GM18520 (cell line): Measurements from ENCODE around the gene MLX.
A peak's percentile ranks its signal among the peaks of the same experiment; 100 is the strongest.
"Not testable (repeated sequence)": the region's sequence is repeated elsewhere in the genome, so short reads cannot be mapped to it uniquely, and the experiment has no call there.

Experiments used
- ATAC-seq: cut with Tn5 transposase; IDR thresholded peaks from one replicate; pipeline ENCODE4 v1.9.1; 2021; ENCODE audit not compliant: unreplicated experiment

Gene MLX

DNA sequence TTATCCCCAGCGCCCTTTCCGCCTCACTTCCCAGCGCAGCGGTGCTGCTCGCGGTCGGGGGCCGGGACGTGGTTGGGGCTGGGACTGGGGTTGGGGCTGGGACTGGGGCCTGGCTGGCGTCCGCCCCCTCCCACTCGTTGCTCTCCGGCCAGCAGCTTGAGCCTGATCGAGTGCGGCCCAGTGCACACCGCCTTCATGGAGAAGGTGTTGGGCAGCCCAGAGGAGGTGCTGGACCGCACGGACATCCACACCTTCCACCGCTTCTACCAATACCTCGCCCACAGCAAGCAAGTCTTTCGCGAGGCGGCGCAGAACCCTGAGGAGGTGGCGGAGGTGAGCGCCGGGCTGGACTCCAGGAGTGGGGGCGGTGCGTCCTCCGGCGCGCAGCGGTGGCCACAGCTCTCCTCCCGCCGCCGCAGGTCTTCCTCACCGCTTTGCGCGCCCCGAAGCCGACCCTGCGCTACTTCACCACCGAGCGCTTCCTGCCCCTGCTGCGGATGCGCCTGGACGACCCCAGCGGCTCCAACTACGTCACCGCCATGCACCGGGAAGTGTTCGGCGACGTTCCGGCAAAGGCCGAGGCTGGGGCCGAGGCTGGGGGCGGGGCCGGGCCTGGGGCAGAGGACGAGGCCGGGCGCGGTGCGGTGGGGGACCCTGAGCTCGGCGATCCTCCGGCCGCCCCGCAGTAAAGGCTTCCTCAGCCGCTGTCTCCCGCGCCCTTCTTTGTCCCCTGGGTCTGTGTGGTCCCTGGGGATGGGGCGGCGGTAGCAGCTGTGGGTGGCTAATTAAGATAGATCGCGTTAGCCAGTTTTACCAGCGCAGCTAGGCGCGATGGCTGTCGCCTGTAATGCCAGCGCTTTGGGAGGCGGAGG, 12.4 kb upstream of the MLX start:
- ATAC-seq = peak; percentile 50

- ATAC-seq = no peak
Measured at GRCh38 chr17:42555122-42555622, 11.7 kb upstream of the MLX start.

DNA sequence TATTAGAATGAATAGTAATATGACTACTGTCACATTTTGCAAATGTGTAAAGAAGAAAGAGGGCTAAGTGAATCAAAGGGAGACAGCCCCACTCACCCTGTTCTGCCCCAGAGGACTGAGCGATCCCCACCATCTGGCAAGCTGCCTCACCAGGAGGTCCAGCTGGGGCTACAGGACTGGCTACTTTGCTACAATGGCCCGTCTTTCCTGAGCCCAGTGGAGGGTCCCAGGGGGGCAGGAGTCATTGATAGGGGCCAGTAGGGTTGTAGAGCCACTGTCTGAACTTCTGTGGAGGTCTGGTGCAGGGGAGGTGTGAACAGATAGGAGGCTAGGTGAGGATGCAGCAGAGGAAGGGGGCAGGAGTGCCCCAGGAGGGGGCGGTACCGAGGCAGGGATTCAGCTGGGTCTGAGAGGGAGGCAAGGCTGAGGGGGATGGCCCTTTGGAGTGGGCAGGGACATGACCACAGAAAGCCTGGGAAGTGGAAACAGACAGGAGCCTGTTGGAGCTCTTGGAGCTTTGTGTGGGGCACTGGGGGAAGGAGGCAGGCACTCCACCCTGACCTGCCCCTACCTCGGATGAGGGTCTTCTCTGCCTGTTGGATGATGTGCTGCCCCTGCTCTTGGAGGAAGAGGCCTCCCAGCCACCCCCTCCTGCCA, 10.8 kb upstream of the MLX start:
- ATAC-seq = not testable (repeated sequence)

DNA sequence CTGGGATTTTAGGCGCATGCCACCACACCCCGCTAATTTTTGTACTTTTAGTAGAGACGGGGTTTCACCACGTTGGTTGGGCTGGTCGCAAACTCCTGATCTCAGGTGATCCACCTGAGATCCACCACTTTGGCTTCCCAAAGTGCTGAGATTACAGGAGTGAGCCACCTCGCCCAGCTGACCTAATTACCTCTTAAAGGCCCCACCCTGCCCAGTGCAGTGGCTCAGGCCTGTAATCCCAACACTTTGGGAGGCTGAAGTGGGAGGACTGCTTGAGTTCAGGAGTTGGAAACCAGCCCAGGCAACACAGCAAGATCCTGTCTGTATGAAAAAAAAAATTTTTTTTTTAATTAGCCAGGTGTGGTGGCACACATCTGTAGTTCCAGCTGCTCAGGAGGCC, 7.8 kb upstream of the MLX start:
- ATAC-seq = no peak

- ATAC-seq = no peak
Measured at GRCh38 chr17:42560246-42560645, 6.7 kb upstream of the MLX start.

DNA sequence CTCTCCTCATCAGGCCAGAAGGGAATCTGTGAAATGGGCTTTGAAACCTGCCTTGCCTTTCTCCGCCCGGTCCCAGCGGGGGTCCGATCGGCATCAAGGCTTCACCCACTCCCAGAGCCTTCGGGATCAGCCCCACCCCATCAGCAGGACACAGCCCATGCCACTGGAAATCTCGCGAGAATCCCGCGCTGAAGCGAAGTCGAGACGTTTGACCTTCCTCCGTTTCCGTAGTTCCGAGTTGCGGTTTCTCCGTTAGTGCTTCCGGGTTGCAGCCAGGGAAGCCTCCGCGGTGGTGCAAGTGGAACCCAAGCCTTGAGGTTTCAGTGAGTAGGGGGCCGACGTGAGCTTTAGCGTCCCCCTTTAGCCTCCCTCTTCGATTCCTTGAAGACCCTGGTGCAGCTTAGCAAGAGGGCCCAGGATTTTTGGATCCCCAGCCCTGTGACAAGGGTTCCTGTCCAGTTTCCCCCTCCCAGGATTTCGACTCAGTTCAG, 5.0 kb upstream of the MLX start, which contains the start of gene COASY:
Gene COASY (plus strand): TSS at position 252 of the 491 bp plus-strand sequence. CDS start 475 bp downstream, outside the sequence.
- ATAC-seq = peak; percentile 50

- no peak for ATAC-seq
Measured at GRCh38 chr17:42562388-42563142, 4.3 kb upstream of the MLX start.

GRCh38 chr17:42563143-42563509, 3.8 kb upstream of the MLX start:
- ATAC-seq = no peak

DNA sequence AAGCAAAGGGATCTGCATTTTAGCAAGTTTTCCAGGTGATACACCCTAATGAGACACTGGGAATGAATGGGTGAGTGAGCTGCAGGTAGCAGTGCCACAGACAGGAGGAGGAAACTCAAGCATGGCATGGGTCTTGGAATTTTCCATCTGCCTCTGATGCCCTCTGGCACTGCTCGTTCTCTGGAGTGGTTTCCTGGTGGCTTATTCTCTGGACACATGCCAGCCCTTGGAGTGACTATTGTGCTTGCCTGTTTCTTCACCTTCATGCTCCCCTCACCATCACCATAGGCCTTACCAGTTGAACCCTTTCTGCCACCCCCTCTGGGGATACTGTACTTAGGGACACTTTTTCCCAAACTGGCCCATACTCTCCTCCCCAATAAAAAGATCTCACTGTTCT, 3.4 kb upstream of the MLX start:
- no peak for ATAC-seq

DNA sequence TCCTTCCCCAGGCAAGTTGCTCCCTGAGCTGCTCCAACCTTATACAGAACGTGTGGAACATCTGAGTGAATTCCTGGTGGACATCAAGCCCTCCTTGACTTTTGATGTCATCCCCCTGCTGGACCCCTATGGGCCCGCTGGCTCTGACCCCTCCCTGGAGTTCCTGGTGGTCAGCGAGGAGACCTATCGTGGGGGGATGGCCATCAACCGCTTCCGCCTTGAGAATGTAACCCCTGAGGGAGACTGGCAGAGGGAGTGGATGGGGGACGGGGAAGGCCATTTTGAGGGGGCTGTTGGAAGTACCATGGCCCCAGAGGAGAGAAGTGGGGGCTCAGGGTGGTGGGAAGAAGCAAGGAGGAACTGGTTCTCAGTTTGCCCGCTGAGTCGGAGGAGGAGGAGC, 3.0 kb upstream of the MLX start:
- no peak for ATAC-seq

- ATAC-seq = no peak
Measured at GRCh38 chr17:42564815-42565522, 1.9 kb upstream of the MLX start.

- no peak for ATAC-seq
Measured at GRCh38 chr17:42565523-42566214, 1.2 kb upstream of the MLX start.

DNA sequence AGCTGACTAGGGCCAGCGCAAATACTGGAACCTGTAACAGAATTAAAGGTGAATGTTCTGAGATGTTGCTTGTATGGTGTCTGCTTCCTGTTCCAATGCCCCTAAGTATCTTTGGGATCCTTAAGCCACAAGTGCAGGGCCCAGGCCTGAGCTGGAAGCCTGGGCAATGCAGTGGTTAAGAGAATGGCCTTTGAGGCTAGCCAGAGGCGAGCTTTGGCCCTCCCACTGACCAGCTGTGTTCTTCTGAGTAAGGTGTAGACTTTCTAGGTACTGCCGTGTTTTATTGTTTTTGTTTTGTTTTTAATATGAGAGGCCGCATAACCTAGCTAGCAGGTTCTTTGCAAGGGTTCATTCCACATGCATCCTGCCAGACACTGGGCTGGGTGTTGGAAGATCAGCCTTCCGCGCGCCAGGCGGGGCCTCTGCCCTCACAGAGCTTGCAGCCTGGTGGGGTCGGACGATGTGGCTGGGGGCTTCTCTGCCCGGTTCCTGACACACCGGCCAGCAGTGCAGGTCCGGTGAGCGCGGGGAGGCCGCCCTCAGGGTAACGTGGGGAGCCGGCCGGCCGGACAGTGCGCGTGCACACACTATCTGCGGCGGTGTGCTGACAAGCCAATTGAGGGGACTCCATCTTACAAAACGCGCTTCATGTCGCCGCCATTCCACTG, 551 bp upstream of the MLX start:
- ATAC-seq = no peak

DNA sequence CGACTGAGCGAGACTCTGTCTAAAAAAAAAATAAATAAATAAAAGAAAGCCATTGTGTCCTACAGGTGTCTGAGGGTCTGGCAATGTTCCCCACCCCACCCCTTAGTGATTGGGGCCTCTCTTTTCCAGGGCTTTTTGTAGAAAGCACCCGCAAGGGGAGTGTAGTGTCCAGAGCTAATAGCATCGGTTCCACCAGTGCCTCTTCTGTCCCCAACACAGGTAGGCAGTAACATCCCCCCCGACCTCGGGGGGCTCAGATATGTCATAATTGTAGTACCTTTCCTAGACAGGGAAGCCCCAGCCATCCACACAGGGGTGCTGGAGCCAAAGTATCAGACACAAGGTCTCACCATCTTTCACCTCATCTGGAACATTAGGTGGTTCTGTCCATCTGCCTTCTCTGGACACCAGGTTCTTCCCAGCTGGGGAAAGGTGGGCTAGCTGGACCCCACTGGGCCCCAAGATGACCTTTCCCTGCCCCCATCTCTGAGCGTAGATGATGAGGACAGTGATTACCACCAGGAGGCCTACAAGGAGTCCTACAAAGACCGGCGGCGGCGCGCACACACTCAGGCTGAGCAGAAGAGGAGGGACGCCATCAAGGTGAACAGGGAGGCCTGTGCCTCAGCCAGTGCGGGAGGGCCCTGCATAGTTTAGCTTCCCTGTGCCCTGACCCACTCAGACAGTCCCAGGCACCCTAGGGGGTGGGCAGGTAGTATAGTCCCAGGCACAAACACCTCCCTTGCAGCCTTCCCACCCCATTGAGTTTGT, 1.6 kb downstream of the MLX start:
- ATAC-seq = no peak

- ATAC-seq = no peak
Measured at GRCh38 chr17:42571435-42572225, 4.7 kb downstream of the MLX start.

GRCh38 chr17:42573095-42573494, 6.2 kb downstream of the MLX start:
- no peak for ATAC-seq

DNA sequence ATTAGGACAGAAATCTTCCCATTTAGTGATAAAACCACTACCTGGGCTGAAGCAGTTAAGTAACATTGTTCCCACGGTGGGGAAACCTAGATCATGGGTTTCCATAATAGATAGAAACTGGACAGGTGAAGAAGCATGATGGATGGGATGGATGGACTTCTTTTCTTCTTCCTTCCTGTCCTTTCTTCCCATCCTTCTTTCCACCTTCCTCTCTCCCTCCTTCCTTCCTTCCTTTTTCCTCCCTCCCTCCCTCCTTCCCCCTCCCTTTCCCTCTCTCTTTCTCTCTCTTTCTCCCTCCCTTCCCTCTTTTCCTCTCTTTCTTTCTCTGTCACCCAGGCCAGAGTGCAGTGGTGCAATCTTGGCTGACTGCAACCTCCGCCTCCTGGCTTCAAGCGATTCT, 7.6 kb downstream of the MLX start:
- ATAC-seq = no peak

DNA sequence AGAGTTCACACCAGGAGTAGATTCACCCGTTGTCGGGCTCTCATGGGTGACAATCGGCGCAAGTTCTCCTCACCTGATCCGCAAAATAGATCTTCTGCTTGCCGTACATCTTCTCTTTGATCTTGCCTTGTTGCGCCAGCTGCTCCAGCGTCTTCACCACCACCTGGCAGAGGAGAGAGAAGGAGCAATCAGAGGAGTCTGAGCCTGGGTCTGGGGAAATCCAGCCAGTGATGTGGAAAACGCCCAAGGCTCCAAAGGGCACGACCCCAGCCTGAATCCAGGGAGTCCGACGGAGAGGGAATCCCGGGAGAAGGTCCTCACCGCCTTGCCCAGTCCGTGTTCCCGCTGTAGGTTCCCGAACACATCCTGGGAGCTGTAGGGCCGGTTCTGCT, 10.2 kb downstream of the MLX start:
- no peak for ATAC-seq
